OCI-LY7 (cell line): ENCODE measurements around the gene LMO3. TPM values are rescaled to one million over a fixed set of nuclear protein-coding genes. Genes with fewer than 3 reads are reported as not detected.

Experiments used
- BruUV-seq: library from RNA; stranded (reverse); fragments of 400-500 nt; replicated peaks from 2 replicates; lab custom pipeline; 2021; lab: Mats Ljungman, UMichigan
- CTCF ChIA-PET: fragments of 300-600 bp; sonication (Branson Sonifier 250); formaldehyde crosslinking; loops from one replicate; lab custom pipeline; 2022; ENCODE audit warnings: antibody characterized with exemption; ENCODE audit not compliant: unreplicated experiment; lab: Charles Lee
- POLR2A ChIA-PET: fragments of 300-600 bp; sonication (Branson Sonifier 250); formaldehyde crosslinking; loops from one replicate; lab custom pipeline; 2022; ENCODE audit warnings: antibody characterized with exemption; lab: Charles Lee
- DNase-seq: peaks from one replicate; pipeline ENCODE4 v3.0.0-alpha.2; 2015; ENCODE audit warnings: low spot score
- H2AFZ ChIP-seq: fragments of 200-600 bp; sonication (generic), shearing (Covaris generic); 2 replicates; pipeline ENCODE4 v1.6.1; 2014; ENCODE audit warnings: mild to moderate bottlenecking, antibody characterized with exemption, low read length, moderate library complexity
- H3K27ac ChIP-seq: fragments of 200-600 bp; sonication (generic); 2 replicates; pipeline ENCODE4 v1.5.1; 2014; ENCODE audit warnings: mixed run types, low read depth, mild to moderate bottlenecking, moderate library complexity, low read length, inconsistent platforms; ENCODE audit not compliant: poor library complexity, severe bottlenecking
- H3K36me3 ChIP-seq: fragments of 200-600 bp; sonication (generic); 2 replicates; pipeline ENCODE4 v1.6.1; 2014; ENCODE audit warnings: mild to moderate bottlenecking, antibody characterized with exemption, low read length, moderate library complexity, mixed read lengths; ENCODE audit not compliant: insufficient read depth
- H3K4me1 ChIP-seq: fragments of 200-600 bp; sonication (generic); 2 replicates; pipeline ENCODE4 v1.5.1; 2014; ENCODE audit warnings: mild to moderate bottlenecking, low read length; ENCODE audit not compliant: insufficient read depth, poor library complexity, severe bottlenecking
- H3K4me2 ChIP-seq: fragments of 200-600 bp; sonication (generic); 2 replicates; pipeline ENCODE4 v1.6.1; 2014; ENCODE audit warnings: mild to moderate bottlenecking, low read length
- H3K4me3 ChIP-seq: fragments of 200-600 bp; sonication (generic); 2 replicates; pipeline ENCODE4 v1.5.1; 2014; ENCODE audit warnings: mild to moderate bottlenecking, low read depth, low read length; ENCODE audit not compliant: poor library complexity, severe bottlenecking
- H3K79me2 ChIP-seq: fragments of 200-600 bp; sonication (generic); 2 replicates; pipeline ENCODE4 v1.6.1; 2016; ENCODE audit warnings: low read depth, mild to moderate bottlenecking, low read length, moderate library complexity, mixed read lengths; ENCODE audit not compliant: insufficient read depth
- H3K9me2 ChIP-seq: fragments of 200-600 bp; sonication (generic); 2 replicates; pipeline ENCODE4 v1.6.1; 2016; ENCODE audit warnings: mild to moderate bottlenecking, low read length, mixed read lengths; ENCODE audit not compliant: insufficient read depth
- H3K9me3 ChIP-seq: fragments of 200-600 bp; sonication (generic); 2 replicates; pipeline ENCODE4 v1.6.1; 2014; ENCODE audit warnings: mild to moderate bottlenecking, mixed run types, low read length, mixed read lengths
- H4K20me1 ChIP-seq: fragments of 200-600 bp; sonication (generic); 2 replicates; pipeline ENCODE4 v1.6.1; 2014; ENCODE audit warnings: mild to moderate bottlenecking, antibody characterized with exemption, low read length, moderate library complexity, mixed read lengths; ENCODE audit not compliant: insufficient read depth
- EZH2phosphoT487 ChIP-seq: fragments of 200-600 bp; sonication (generic); IDR thresholded peaks from 2 replicates; pipeline ENCODE4 v1.6.1; 2018; ENCODE audit warnings: low read depth, borderline replicate concordance, mild to moderate bottlenecking, mixed run types, antibody characterized with exemption, low read length, moderate library complexity, mixed read lengths
- intact Hi-C: fragments of 100-400 bp; cut with micrococcal nuclease; formaldehyde crosslinking; loops from one replicate; pipeline ENCODE4 v1.10.0; 2022; ENCODE audit not compliant: unreplicated experiment
- total RNA-seq, 2 experiments: library from RNA; depleted of rRNA in 1 of 2; stranded (reverse); fragments of >200 nt in 1 of 2; shearing (Covaris generic) in 1 of 2; gene quantifications; 2 replicates each; pipeline ENCODE4 v1.2.3, GENCODE V29; 2014 to 2022
- TF ChIP-seq, protein P1 (sequence below): fragments of 200-600 bp; sonication (generic); conservative IDR thresholded peaks from 2 replicates; pipeline ENCODE4 v1.5.1; 2014; ENCODE audit warnings: mild to moderate bottlenecking, antibody characterized with exemption, low read length, moderate library complexity, mixed read lengths

The LMO3 gene
- total RNA-seq, 2 experiments from 2014 or later: 10.6 to 13.1 TPM

DNA sequence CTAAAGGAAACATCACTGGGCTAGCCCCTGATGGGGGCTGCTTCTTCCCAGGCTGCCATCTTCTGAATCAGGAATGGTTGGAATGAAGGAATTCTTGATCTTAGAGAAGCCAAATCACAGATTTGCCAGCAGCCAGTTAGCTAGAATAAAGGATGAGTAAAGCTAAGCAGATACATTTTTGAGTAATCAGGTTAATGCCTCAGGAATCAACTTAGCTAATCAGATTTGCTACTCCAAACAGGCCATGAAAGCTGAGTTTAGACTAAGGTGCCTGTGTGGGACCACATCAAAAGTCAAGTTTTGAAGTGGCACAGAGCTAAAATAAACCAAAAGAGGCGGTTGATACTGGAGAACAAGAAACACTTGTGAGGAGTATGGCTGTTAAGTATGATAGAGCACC lies 28.8 kb upstream of the LMO3 start:
- Histone ChIP-seq H3K79me2 (no peaks in the 10 kb centered on the region), H3K4me1 (peaks cover 36% of the 10 kb centered on the region), H4K20me1 (no peaks in the 10 kb centered on the region), H3K36me3 (peaks cover 9% of the 10 kb centered on the region), H3K4me3 (no peak overlapping the region), H3K9me2 (no peaks in the 10 kb centered on the region), H3K27ac (peak overlapping the region; percentile 39), H3K4me2 (no peak overlapping the region), H3K9me3 (peaks cover 16% of the 10 kb centered on the region; the same call in 1 of the 2 replicates), H2AFZ (peak overlapping the region; percentile 59)
- intact Hi-C loops: loop anchor here (10.0 kb wide), 1 partner anchor 440 kb away; no protein-coding TSS in a partner anchor
- ChIA-PET POLR2A (interaction anchor here (0.5 to 5.3 kb wide), 9 partner anchors 8 to 95 kb away, joined by 3 to 31 read pairs (median 3); partner anchors contain the start of gene LMO3), CTCF (no interaction called here)
- TF ChIP-seq EZH2phosphoT487: no peak
- TF ChIP-seq, protein P1, sequence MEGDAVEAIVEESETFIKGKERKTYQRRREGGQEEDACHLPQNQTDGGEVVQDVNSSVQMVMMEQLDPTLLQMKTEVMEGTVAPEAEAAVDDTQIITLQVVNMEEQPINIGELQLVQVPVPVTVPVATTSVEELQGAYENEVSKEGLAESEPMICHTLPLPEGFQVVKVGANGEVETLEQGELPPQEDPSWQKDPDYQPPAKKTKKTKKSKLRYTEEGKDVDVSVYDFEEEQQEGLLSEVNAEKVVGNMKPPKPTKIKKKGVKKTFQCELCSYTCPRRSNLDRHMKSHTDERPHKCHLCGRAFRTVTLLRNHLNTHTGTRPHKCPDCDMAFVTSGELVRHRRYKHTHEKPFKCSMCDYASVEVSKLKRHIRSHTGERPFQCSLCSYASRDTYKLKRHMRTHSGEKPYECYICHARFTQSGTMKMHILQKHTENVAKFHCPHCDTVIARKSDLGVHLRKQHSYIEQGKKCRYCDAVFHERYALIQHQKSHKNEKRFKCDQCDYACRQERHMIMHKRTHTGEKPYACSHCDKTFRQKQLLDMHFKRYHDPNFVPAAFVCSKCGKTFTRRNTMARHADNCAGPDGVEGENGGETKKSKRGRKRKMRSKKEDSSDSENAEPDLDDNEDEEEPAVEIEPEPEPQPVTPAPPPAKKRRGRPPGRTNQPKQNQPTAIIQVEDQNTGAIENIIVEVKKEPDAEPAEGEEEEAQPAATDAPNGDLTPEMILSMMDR: no peak
- no peak for DNase-seq
- no TSS peak for BruUV-seq

DNA sequence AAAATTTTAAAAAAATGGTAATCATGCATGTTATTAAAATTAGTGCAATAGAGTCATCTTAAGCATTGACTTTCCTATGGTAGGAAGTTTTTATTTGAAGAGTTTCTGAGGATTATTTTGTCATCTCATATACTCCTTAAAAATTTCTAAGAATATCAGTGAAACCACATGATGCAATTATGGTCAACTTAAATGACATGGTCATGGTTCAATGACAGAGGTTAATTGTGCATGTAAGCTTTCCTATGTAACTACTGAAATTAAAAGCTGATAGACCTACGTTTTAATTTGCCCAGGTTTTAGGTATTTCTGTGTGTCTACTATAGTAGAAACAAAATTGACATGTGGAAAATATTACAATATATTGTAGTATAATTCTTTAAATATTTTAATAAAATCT lies 21.0 kb upstream of the LMO3 start:
- intact Hi-C loops: no loop called here
- ChIA-PET CTCF (no interaction called here), POLR2A (interaction anchor here (0.8 to 1.2 kb wide), 3 partner anchors 8 to 586 kb away, joined by 3 to 4 read pairs (median 3); no protein-coding TSS in a partner anchor)
- no TSS peak for BruUV-seq
- no peak overlapping the region for H3K27ac ChIP-seq
- H4K20me1 ChIP-seq: no peaks in the 10 kb centered on the region
- no peaks in the 10 kb centered on the region for H3K9me2 ChIP-seq
- DNase-seq: no peak
- TF ChIP-seq EZH2phosphoT487: no peak
- TF ChIP-seq, protein P1: no peak
- no peak overlapping the region for H3K4me3 ChIP-seq
- peaks cover 6% of the 10 kb centered on the region for H3K4me1 ChIP-seq
- H3K36me3 ChIP-seq: no peaks in the 10 kb centered on the region
- no peak overlapping the region for H3K4me2 ChIP-seq
- H3K79me2 ChIP-seq: no peaks in the 10 kb centered on the region
- no peak overlapping the region for H2AFZ ChIP-seq
- H3K9me3 ChIP-seq: no peaks in the 10 kb centered on the region

GRCh38 chr12:16622338-16622737 lies 16.4 kb upstream of the LMO3 start:
- Histone ChIP-seq H3K9me3 (peaks cover 7% of the 10 kb centered on the region; the same call in 1 of the 2 replicates), H3K4me3 (no peak overlapping the region), H3K9me2 (no peaks in the 10 kb centered on the region), H3K4me1 (peaks cover 6% of the 10 kb centered on the region), H3K79me2 (no peaks in the 10 kb centered on the region), H2AFZ (peak overlapping the region; percentile 73), H4K20me1 (no peaks in the 10 kb centered on the region), H3K36me3 (no peaks in the 10 kb centered on the region), H3K4me2 (no peak overlapping the region), H3K27ac (no peak overlapping the region)
- TF ChIP-seq, protein P1: peak; percentile 55; the same call in 1 of the 2 replicates
- no peak for TF ChIP-seq EZH2phosphoT487
- ChIA-PET CTCF (no interaction called here), POLR2A (interaction anchor here (0.7 to 1.3 kb wide), 3 partner anchors 10 to 17 kb away, joined by 3 to 7 read pairs (median 5); no protein-coding TSS in a partner anchor)
- BruUV-seq: no TSS peak
- intact Hi-C loops: no loop called here
- DNase-seq: peak; percentile 53
